ENCODE results near the gene CPNE1.
"Not testable (repeated sequence)": the region's sequence is repeated elsewhere in the genome, so short reads cannot be mapped to it uniquely, and the experiment has no call there.

Gene CPNE1

GRCh38 chr20:35664466-35665206 lies at the start of gene CPNE1, which contains the start of gene RBM12:
Gene CPNE1, minus strand, starts transcription at chr20:35664900. Its CDS starts 31,977 bp downstream, at chr20:35632923.
Gene RBM12, minus strand, starts transcription at chr20:35664900. Its CDS starts 9,578 bp downstream, at chr20:35655322.
- DNase-seq: peak; percentile 92

GRCh38 chr20:35714127-35714526 lies 49.4 kb upstream of the CPNE1 start:
- no peak for DNase-seq

GRCh38 chr20:35713120-35713519 lies 48.4 kb upstream of the CPNE1 start:
- not testable (repeated sequence) for DNase-seq

- no peak for DNase-seq
Measured at GRCh38 chr20:35711588-35712209, 47.0 kb upstream of the CPNE1 start.

- no peak for DNase-seq
Measured at GRCh38 chr20:35710884-35711587, 46.3 kb upstream of the CPNE1 start.

- DNase-seq: no peak
Measured at GRCh38 chr20:35710039-35710438, 45.3 kb upstream of the CPNE1 start.

GRCh38 chr20:35709259-35709658 lies 44.6 kb upstream of the CPNE1 start:
- DNase-seq: no peak

GRCh38 chr20:35708502-35708901 lies 43.8 kb upstream of the CPNE1 start:
- no peak for DNase-seq

GRCh38 chr20:35706591-35707529 lies 42.2 kb upstream of the CPNE1 start:
- DNase-seq: not testable (repeated sequence)

GRCh38 chr20:35705894-35706293 lies 41.2 kb upstream of the CPNE1 start:
- DNase-seq: not testable (repeated sequence)

- DNase-seq: no peak
Measured at GRCh38 chr20:35704514-35705261, 40.0 kb upstream of the CPNE1 start.

GRCh38 chr20:35702824-35703695 lies 38.4 kb upstream of the CPNE1 start:
- no peak for DNase-seq

GRCh38 chr20:35702051-35702823 lies 37.5 kb upstream of the CPNE1 start:
- DNase-seq: no peak

- DNase-seq: no peak
Measured at GRCh38 chr20:35700625-35701148, 36.0 kb upstream of the CPNE1 start.

- DNase-seq: no peak
Measured at GRCh38 chr20:35699957-35700624, 35.4 kb upstream of the CPNE1 start.

- DNase-seq: peak; percentile 84
Measured at GRCh38 chr20:35699127-35699956, 34.6 kb upstream of the CPNE1 start, which contains the start of the genes NFS1 and ROMO1. Gene NFS1, minus strand, starts transcription at chr20:35699352. Its CDS starts 64 bp downstream, at chr20:35699288. Gene ROMO1, plus strand, starts transcription at chr20:35699405. Its CDS starts 228 bp downstream, at chr20:35699633.

- DNase-seq: peak; percentile 10
Measured at GRCh38 chr20:35698298-35699126, 33.8 kb upstream of the CPNE1 start.
